HepG2 (cell line): ENCODE results near the gene TOP2B. TPM values are rescaled to one million over a fixed set of nuclear protein-coding genes. Genes with fewer than 3 reads are reported as not detected.

Source experiments
- AGO1 ChIP-seq: fragments of 200-400 bp; formaldehyde crosslinking; IDR thresholded peaks from 2 replicates; pipeline ENCODE4 v1.6.1; 2017; ENCODE audit warnings: mild to moderate bottlenecking, low read depth, low read length, moderate library complexity; ENCODE audit not compliant: poor library complexity, severe bottlenecking
- AHR ChIP-seq: IDR thresholded peaks from 2 replicates; pipeline ENCODE4 v1.6.1; 2018; ENCODE audit warnings: missing genetic modification reagents, missing compliant biosample characterization
- HMG20A ChIP-seq: IDR thresholded peaks from 2 replicates; pipeline ENCODE4 v1.6.1; 2016; ENCODE audit warnings: borderline replicate concordance
- JDP2 ChIP-seq: sonication (generic); formaldehyde crosslinking; IDR thresholded peaks from 2 replicates; pipeline ENCODE4 v1.8.1; 2022; ENCODE audit warnings: missing genetic modification reagents, borderline replicate concordance
- KDM4B ChIP-seq: sonication (generic); formaldehyde crosslinking; IDR thresholded peaks from 2 replicates; pipeline ENCODE4 v1.4.0; 2020; ENCODE audit warnings: missing genetic modification reagents
- SETDB1 ChIP-seq: sonication (generic); formaldehyde crosslinking; IDR thresholded peaks from 2 replicates; pipeline ENCODE4 v1.5.1; 2020; ENCODE audit warnings: missing genetic modification reagents, mild to moderate bottlenecking, borderline replicate concordance
- SMYD3 ChIP-seq: sonication (generic); formaldehyde crosslinking; IDR thresholded peaks from 2 replicates; pipeline ENCODE4 v1.8.1; 2023; ENCODE audit warnings: mild to moderate bottlenecking, missing genetic modification reagents
- SP140L ChIP-seq: sonication (generic); formaldehyde crosslinking; IDR thresholded peaks from 2 replicates; pipeline ENCODE4 v1.4.0; 2020; ENCODE audit warnings: missing genetic modification reagents, borderline replicate concordance
- SP2 ChIP-seq: sonication (generic); formaldehyde crosslinking; IDR thresholded peaks from 2 replicates; pipeline ENCODE4 v1.5.1; 2020; ENCODE audit warnings: mild to moderate bottlenecking, missing genetic modification reagents
- TGIF2 ChIP-seq: IDR thresholded peaks from 2 replicates; pipeline ENCODE4 v1.6.1; 2016; ENCODE audit warnings: control low read depth, missing compliant biosample characterization
- ZKSCAN8 ChIP-seq: IDR thresholded peaks from 2 replicates; pipeline ENCODE4 v1.6.1; 2016; ENCODE audit warnings: borderline replicate concordance, missing genetic modification reagents, missing compliant biosample characterization
- ZMYM2 ChIP-seq: sonication (generic); formaldehyde crosslinking; IDR thresholded peaks from 2 replicates; pipeline ENCODE4 v1.8.0; 2022; ENCODE audit warnings: mild to moderate bottlenecking, missing genetic modification reagents
- ZNF530 ChIP-seq: sonication (generic); formaldehyde crosslinking; IDR thresholded peaks from 2 replicates; pipeline ENCODE4 v1.5.0; 2020; ENCODE audit warnings: low read depth, mild to moderate bottlenecking, missing genetic modification reagents
- ZNF589 ChIP-seq: sonication (generic); formaldehyde crosslinking; conservative IDR thresholded peaks from 2 replicates; pipeline ENCODE4 v1.8.0; 2022; ENCODE audit warnings: mild to moderate bottlenecking, moderate library complexity, missing genetic modification reagents
- ZSCAN20 ChIP-seq: sonication (generic); formaldehyde crosslinking; IDR thresholded peaks from 2 replicates; pipeline ENCODE4 v1.4.0; 2020; ENCODE audit warnings: missing genetic modification reagents, mild to moderate bottlenecking, borderline replicate concordance
- polyA plus RNA-seq, 8 experiments: library from polyadenylated mRNA; depleted of rRNA in 3 of 8; stranded (reverse) in 7 of 8; unstranded in 1 of 8; fragments of >200 nt; fragmentation: Illumina TruSeq in 4 of 8; extraction: Trizol in 4 of 8; gene quantifications; 2 replicates each; pipeline versions ENCODE4 v1.2.1 to v1.2.3, GENCODE V29; 2011 to 2016; ENCODE audit warnings: low read depth in 4 of 8, missing spikeins in 1 of 8, mixed read lengths in 1 of 8; ENCODE audit not compliant: insufficient read depth in 1 of 8
- total RNA-seq, 5 experiments: library from RNA; depleted of rRNA; stranded (reverse); fragments of >200 nt; fragmentation: Illumina TruSeq; extraction: Trizol; gene quantifications; 2 replicates each; pipeline ENCODE4 v1.2.3, GENCODE V29; 2016; ENCODE audit warnings: low read depth in 1 of 5
- TF ChIP-seq, protein P1 (sequence below): IDR thresholded peaks from 2 replicates; pipeline ENCODE4 v1.4.0; 2020; ENCODE audit warnings: mild to moderate bottlenecking, missing genetic modification reagents
- TF ChIP-seq, protein P2 (sequence below): sonication (generic); formaldehyde crosslinking; IDR thresholded peaks from 2 replicates; pipeline ENCODE4 v1.5.1; 2020; ENCODE audit warnings: mild to moderate bottlenecking, missing genetic modification reagents, moderate library complexity
- TF ChIP-seq, protein P3 (sequence below): sonication (generic); formaldehyde crosslinking; IDR thresholded peaks from 2 replicates; pipeline ENCODE4 v1.4.0; 2020; ENCODE audit warnings: missing genetic modification reagents

The TOP2B gene
- total and polyA plus RNA-seq, 2 of the 13 experiments (the other 11 are each of a cell fraction or from before 2014, with no cell fraction given) = 27.6 to 88.1 TPM

DNA sequence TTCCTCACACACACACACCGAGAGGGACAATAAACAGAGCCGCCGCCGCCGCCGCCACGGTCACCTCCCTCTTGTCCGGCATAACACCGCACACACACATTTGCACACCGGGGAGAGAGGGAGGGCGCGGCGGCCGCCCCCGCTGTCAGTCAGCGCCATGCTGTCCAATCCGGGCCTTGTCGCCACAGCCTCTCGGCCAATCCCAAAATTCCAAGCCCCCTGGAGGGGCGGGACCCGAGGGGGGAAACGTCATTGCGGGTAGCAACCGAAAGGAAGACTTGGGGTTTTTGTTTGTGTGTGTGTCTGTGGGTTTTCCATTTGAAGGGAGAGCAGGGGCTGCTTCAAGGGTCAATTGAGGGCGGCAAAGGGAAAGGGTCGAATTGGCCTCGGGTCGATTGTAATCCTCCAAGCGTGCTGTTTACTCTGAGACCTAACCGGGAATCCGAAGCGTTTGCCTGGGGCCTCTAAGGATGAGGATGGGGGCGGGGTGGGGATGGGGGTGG is at the start of gene TOP2B (continued):
- TF ChIP-seq, protein P1, sequence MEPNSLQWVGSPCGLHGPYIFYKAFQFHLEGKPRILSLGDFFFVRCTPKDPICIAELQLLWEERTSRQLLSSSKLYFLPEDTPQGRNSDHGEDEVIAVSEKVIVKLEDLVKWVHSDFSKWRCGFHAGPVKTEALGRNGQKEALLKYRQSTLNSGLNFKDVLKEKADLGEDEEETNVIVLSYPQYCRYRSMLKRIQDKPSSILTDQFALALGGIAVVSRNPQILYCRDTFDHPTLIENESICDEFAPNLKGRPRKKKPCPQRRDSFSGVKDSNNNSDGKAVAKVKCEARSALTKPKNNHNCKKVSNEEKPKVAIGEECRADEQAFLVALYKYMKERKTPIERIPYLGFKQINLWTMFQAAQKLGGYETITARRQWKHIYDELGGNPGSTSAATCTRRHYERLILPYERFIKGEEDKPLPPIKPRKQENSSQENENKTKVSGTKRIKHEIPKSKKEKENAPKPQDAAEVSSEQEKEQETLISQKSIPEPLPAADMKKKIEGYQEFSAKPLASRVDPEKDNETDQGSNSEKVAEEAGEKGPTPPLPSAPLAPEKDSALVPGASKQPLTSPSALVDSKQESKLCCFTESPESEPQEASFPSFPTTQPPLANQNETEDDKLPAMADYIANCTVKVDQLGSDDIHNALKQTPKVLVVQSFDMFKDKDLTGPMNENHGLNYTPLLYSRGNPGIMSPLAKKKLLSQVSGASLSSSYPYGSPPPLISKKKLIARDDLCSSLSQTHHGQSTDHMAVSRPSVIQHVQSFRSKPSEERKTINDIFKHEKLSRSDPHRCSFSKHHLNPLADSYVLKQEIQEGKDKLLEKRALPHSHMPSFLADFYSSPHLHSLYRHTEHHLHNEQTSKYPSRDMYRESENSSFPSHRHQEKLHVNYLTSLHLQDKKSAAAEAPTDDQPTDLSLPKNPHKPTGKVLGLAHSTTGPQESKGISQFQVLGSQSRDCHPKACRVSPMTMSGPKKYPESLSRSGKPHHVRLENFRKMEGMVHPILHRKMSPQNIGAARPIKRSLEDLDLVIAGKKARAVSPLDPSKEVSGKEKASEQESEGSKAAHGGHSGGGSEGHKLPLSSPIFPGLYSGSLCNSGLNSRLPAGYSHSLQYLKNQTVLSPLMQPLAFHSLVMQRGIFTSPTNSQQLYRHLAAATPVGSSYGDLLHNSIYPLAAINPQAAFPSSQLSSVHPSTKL (CRISPR knock-in tag) = peak; percentile 66
- no peak for TF ChIP-seq ZNF530 (CRISPR knock-in tag)
- TF ChIP-seq KDM4B (CRISPR knock-in tag) = no peak
- no peak for TF ChIP-seq ZNF589 (CRISPR knock-in tag)
- no peak for TF ChIP-seq AHR (CRISPR knock-in tag)
- no peak for TF ChIP-seq ZSCAN20
- TF ChIP-seq SETDB1 (CRISPR knock-in tag) = no peak
- no peak for TF ChIP-seq ZKSCAN8 (CRISPR knock-in tag)
- TF ChIP-seq, protein P2, sequence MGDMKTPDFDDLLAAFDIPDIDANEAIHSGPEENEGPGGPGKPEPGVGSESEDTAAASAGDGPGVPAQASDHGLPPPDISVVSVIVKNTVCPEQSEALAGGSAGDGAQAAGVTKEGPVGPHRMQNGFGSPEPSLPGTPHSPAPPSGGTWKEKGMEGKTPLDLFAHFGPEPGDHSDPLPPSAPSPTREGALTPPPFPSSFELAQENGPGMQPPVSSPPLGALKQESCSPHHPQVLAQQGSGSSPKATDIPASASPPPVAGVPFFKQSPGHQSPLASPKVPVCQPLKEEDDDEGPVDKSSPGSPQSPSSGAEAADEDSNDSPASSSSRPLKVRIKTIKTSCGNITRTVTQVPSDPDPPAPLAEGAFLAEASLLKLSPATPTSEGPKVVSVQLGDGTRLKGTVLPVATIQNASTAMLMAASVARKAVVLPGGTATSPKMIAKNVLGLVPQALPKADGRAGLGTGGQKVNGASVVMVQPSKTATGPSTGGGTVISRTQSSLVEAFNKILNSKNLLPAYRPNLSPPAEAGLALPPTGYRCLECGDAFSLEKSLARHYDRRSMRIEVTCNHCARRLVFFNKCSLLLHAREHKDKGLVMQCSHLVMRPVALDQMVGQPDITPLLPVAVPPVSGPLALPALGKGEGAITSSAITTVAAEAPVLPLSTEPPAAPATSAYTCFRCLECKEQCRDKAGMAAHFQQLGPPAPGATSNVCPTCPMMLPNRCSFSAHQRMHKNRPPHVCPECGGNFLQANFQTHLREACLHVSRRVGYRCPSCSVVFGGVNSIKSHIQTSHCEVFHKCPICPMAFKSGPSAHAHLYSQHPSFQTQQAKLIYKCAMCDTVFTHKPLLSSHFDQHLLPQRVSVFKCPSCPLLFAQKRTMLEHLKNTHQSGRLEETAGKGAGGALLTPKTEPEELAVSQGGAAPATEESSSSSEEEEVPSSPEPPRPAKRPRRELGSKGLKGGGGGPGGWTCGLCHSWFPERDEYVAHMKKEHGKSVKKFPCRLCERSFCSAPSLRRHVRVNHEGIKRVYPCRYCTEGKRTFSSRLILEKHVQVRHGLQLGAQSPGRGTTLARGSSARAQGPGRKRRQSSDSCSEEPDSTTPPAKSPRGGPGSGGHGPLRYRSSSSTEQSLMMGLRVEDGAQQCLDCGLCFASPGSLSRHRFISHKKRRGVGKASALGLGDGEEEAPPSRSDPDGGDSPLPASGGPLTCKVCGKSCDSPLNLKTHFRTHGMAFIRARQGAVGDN (CRISPR knock-in tag) = peak; percentile 34; the same call in 1 of the 2 replicates
- 0 out of 2 replicates have a peak, but pooled peaks have one; percentile 76 for TF ChIP-seq SP140L (CRISPR knock-in tag)
- TF ChIP-seq JDP2 (CRISPR knock-in tag) = no peak
- TF ChIP-seq, protein P3, sequence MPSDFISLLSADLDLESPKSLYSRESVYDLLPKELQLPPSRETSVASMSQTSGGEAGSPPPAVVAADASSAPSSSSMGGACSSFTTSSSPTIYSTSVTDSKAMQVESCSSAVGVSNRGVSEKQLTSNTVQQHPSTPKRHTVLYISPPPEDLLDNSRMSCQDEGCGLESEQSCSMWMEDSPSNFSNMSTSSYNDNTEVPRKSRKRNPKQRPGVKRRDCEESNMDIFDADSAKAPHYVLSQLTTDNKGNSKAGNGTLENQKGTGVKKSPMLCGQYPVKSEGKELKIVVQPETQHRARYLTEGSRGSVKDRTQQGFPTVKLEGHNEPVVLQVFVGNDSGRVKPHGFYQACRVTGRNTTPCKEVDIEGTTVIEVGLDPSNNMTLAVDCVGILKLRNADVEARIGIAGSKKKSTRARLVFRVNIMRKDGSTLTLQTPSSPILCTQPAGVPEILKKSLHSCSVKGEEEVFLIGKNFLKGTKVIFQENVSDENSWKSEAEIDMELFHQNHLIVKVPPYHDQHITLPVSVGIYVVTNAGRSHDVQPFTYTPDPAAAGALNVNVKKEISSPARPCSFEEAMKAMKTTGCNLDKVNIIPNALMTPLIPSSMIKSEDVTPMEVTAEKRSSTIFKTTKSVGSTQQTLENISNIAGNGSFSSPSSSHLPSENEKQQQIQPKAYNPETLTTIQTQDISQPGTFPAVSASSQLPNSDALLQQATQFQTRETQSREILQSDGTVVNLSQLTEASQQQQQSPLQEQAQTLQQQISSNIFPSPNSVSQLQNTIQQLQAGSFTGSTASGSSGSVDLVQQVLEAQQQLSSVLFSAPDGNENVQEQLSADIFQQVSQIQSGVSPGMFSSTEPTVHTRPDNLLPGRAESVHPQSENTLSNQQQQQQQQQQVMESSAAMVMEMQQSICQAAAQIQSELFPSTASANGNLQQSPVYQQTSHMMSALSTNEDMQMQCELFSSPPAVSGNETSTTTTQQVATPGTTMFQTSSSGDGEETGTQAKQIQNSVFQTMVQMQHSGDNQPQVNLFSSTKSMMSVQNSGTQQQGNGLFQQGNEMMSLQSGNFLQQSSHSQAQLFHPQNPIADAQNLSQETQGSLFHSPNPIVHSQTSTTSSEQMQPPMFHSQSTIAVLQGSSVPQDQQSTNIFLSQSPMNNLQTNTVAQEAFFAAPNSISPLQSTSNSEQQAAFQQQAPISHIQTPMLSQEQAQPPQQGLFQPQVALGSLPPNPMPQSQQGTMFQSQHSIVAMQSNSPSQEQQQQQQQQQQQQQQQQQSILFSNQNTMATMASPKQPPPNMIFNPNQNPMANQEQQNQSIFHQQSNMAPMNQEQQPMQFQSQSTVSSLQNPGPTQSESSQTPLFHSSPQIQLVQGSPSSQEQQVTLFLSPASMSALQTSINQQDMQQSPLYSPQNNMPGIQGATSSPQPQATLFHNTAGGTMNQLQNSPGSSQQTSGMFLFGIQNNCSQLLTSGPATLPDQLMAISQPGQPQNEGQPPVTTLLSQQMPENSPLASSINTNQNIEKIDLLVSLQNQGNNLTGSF (CRISPR knock-in tag) = no peak
- TF ChIP-seq ZMYM2 (CRISPR knock-in tag) = no peak
- no peak for TF ChIP-seq AGO1
- TF ChIP-seq TGIF2 (CRISPR knock-in tag) = no peak
- TF ChIP-seq SP2 (CRISPR knock-in tag) = peak; percentile 93
- no peak for TF ChIP-seq HMG20A (CRISPR knock-in tag)
- TF ChIP-seq SMYD3 (CRISPR knock-in tag) = no peak
